ENCODE measurements around the gene TSSK3.

TSSK3 gene

GRCh38 chr1:32362474-32363313 lies at the start of gene TSSK3, which contains the start of gene FAM229A:
Gene TSSK3 (plus strand): TSS chr1:32362539. CDS start chr1:32362702, 163 bp downstream.
Gene FAM229A (minus strand): TSS chr1:32362485. CDS start chr1:32362091, 394 bp downstream.
- no peak for DNase-seq (ENCODE audit: low read depth)

- no peak for DNase-seq (ENCODE audit: low read depth)
Observed at GRCh38 chr1:32316903-32317277, 45.4 kb upstream of the TSSK3 start.

DNA sequence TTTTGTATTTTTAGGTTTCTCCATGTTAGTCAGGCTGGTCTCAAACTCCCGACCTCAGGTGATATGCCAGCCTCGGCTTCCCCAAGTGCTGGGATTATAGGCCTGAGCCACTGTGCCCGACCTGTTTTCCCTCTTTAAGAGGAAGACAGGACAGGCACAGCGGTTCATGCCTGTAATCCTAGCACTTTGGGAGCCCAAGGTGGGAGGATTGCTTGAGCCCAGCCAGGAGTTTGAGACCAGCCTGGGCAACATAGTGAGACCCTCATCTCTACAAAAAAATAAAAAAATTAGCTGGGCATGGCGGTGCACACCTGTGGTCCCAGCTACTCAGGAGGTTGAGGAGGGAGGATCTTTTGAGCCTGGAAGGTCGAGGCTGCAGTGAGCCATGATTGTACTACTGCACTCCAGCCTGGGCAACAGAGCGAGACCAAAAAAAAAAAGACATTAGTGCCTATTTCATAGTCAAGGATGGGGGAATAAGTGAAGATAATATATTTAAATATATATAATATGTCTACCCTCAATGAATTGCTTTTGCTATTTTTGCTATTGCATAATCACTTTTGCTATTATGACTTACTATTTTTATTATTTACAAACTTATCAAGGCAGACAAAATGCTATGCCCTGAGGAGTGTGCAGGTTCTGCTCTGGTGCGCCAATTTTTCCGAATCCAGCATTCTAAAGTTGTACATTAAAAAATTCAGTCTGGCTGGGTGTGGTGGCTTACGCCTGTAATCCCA lies 44.0 kb upstream of the TSSK3 start:
- DNase-seq (ENCODE audit: low read depth) = no peak

- no peak for DNase-seq (ENCODE audit: low read depth)
Observed at GRCh38 chr1:32321712-32322291, 40.5 kb upstream of the TSSK3 start.

DNA sequence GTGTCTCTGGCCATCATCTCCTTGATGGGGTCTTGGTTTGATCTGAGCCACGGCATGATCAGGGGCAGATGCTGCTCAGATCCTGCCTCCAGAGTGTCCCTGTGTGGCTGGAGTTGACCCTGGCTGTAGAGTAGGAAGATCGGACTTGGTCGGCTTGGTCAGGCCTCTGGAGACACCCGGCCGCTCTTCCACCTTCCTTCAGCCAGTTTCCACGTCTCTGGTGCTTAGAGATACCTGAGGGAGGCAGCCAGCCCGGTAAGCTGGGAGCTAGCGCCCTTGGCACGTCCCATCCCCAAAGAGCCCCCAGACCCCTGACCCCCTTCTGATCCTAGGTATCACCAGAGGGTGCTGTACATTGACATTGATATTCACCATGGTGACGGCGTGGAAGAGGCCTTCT lies 35.1 kb upstream of the TSSK3 start:
- DNase-seq (ENCODE audit: low read depth) = no peak

DNA sequence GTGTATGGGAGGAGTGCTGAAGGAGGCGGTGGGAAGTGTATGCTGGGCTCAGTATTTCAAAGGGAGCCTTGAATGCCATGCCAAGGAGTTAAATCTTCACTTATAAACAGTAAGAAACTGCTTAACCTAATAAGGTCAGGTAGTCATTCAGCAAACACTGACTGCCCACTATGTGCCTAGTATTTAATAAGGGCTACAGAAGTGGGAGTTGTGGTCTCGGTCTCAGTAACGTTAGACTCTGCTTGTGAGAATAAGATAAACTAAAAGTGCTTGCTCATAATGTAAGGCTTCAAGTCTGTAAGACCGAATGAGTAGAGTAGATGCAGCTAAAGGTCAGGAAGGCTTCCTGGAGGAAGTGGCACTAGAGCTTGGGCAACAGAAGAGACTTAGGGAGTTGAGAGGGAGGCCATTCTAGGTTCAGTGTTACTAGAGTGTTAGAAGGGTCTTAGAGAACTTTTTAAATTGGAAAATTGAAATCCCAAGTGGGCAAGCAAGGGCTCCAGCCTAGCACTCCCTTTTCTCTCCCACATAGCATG lies 32.3 kb upstream of the TSSK3 start:
- no peak for DNase-seq (ENCODE audit: low read depth)

DNA sequence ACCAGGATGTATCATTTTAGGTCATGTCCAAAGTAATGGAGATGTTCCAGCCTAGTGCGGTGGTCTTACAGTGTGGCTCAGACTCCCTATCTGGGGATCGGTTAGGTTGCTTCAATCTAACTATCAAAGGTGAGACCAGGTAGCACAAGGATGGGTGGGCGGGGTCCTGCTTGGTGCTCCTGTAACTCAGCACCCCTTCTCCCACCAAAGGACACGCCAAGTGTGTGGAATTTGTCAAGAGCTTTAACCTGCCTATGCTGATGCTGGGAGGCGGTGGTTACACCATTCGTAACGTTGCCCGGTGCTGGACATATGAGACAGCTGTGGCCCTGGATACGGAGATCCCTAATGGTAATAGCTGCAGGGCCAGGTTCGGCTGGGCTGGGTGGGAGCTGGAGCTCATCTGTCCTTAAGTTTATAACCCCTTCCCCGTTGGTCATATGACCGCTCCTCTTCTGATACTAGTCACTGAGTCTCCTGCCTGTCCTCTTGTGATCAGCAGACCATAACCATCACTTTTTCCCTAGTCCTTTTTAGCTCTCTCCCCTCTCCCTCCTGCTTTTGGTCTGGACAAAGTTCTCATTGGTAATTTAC lies 31.7 kb upstream of the TSSK3 start:
- no peak for DNase-seq (ENCODE audit: low read depth)

GRCh38 chr1:32331549-32331948 lies 30.8 kb upstream of the TSSK3 start:
- DNase-seq (ENCODE audit: low read depth) = no peak

DNA sequence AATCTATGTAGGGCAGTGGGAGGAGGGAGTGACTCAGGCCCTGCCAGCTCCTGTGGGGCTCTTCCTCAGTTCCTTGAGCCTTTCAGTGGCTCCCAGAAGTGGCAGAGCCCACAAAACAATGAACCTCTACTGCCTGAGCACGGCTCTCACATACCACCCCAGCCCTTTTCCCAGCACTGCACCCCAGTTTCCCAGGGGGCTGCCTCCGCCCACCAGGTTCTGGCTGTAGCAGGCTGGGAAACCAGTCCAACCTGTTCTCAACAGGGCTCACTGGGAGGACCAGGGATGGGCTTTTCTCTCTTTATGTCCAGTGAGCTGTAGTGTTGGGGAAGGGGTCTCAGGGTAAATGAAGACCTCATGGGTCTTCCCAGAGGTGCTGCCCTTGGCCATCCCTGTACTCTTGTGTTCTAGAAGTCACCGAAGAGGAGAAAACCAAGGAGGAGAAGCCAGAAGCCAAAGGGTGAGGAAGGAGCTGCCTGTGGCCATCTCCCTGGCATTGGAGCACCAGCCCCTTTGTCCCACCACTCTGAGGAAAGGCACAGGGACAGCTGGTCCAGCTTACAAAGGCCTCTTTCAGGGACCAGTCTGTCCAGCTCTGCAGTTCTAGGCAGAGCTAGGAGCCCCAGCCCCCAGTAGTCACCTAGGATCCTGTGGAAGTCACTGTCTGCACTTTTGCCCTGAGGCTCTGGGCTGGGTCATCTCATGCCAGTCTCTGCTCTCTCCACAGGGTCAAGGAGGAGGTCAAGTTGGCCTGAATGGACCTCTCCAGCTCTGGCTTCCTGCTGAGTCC lies 29.9 kb upstream of the TSSK3 start:
- no peak for DNase-seq (ENCODE audit: low read depth)

DNA sequence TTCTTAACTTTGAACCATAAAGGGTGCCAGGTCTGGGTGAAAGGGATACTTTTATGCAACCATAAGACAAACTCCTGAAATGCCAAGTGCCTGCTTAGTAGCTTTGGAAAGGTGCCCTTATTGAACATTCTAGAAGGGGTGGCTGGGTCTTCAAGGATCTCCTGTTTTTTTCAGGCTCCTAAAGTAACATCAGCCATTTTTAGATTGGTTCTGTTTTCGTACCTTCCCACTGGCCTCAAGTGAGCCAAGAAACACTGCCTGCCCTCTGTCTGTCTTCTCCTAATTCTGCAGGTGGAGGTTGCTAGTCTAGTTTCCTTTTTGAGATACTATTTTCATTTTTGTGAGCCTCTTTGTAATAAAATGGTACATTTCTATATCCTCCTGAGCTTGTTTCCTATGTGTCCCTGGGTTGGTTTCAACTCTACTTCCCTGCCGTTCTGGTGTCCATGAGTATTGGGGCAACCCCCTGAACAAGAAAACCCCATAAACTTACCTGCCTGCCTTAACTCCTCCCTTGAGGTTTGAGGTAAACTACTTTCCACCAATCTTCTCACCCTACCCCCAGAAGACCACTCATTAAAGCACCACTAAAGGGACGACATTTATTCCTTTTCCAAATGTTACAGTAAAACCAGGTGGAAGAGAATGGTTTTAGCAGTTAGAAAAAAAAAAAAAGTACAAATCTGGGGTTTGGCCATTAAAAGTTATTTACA lies 28.9 kb upstream of the TSSK3 start:
- DNase-seq (ENCODE audit: low read depth) = no peak

- DNase-seq (ENCODE audit: low read depth) = no peak
Observed at GRCh38 chr1:32334274-32334861, 28.0 kb upstream of the TSSK3 start.

GRCh38 chr1:32334864-32335534 lies 27.3 kb upstream of the TSSK3 start:
- peak; percentile 44 for DNase-seq (ENCODE audit: low read depth)

- no peak for DNase-seq (ENCODE audit: low read depth)
Observed at GRCh38 chr1:32335535-32335789, 26.9 kb upstream of the TSSK3 start.

GRCh38 chr1:32335790-32336590 lies 26.3 kb upstream of the TSSK3 start, which contains the start of gene MARCKSL1:
Gene MARCKSL1 (minus strand): TSS chr1:32336233. CDS start chr1:32336033, 200 bp downstream.
- peak; percentile 71 for DNase-seq (ENCODE audit: low read depth)

DNA sequence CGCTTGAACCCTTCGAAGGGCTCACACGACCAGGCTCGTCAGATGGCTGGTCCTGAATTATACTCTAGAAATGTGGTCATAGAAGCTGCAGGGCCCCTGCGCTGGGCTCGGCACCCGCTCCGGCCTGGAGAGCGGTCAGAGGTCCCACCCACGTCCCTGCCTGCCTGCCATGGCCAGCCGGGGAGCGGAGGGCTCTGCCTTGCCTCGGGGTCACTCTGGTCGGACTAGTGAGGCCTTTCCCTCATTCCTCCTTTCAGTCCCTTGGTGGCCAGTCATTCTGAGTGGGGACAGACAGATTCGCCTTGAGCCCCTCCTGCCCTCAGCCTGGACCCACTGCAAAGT lies 25.8 kb upstream of the TSSK3 start:
- DNase-seq (ENCODE audit: low read depth) = no peak

DNA sequence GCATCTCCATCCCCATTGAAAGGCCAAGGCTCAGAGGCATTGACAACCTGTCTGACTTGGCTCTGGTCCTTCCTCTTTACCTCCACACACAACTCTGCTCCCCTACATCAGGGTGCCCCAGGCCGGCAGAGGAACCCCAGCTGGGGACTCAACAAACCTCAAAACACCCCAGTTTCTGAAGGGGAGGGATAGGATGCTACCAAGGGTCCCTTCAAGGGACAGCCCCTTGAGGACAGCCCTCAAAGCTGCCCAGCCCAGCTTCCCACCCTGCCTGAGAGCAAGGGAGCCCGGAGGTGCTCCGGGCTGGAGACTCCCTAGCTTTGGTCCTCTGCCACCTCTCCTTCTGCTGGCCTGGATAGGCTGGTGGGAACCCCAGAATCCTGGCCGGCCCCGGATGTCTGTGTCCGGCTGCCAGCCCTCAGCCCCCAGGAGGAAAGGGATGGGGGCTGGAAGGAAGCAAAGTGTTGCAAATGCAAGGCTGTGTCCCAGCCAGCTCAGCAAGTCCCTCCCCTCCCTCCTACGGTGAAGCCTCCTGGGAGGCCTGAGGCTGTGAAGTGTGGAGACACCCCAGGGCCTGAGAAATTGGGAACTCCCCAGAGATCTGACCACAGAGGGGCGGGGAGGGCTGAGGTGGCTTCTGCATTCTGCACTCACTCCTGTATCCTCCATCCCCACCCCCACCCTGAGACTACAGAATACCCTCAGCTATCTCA lies 25.2 kb upstream of the TSSK3 start:
- peak; percentile 49 for DNase-seq (ENCODE audit: low read depth)

DNA sequence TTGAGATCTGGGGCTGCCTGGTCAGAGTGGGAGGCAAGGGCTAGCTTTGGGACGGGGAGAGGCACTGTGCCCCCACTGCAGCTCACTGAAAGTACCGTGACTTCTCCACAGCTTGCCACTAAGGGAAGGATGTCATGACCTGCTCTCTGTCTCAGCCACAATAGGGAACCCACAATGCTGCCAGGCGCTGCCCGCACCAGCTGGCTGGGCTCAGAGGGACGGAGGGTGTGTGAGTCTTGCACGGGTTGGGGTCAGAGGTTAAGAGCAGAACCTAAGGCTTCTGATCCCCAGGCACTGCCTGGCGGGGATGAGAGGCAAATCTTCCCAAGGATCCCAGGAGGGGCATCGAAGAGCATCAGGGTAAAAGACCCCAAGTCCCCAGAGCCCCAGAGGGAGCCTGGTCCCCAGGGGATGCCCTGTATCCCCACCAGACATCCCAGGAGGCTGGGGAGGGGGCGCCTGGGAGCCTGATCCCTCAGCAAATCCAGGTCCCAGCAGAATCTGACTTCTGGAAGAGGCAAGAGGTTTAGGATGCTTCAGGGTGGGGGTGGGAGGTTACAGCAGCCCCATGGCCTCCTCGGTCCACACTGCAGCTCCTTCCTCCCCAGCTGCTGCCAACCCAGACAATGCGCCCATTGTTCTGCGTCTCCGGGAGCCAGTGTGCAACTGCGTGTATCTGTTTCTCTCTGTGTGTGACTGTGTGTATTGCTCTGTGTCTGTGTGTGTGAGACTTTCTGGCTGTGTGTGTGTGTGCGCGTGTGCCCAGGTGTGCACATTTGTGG lies 24.3 kb upstream of the TSSK3 start:
- DNase-seq (ENCODE audit: low read depth) = no peak

- DNase-seq (ENCODE audit: low read depth) = no peak
Observed at GRCh38 chr1:32338637-32339145, 23.6 kb upstream of the TSSK3 start.

Measured in T-helper 22 cell (primary cell).